Lung (tissue), 12 donors: ENCODE results near the gene SLC35F5. TPM values are rescaled to one million over a fixed set of nuclear protein-coding genes. Genes with fewer than 3 reads are reported as not detected.

Source experiments
- ATAC-seq: fragments of 200-7000 bp; cut with Tn5 transposase; one replicate; pipeline ENCODE4 v1.9.1; 2020; ENCODE audit warnings: moderate number of reproducible peaks; ENCODE audit not compliant: insufficient read depth, low FRiP score
- DNase-seq, 3 donors: peaks; one replicate each; pipeline ENCODE4 v3.0.0-alpha.2; 2013 to 2017
- H3K27ac ChIP-seq, 2 donors: one replicate each; pipeline ENCODE4 v1.5.1; 2013; ENCODE audit warnings: mild to moderate bottlenecking in 2 of 2, moderate library complexity in 2 of 2, control low read depth in 1 of 2, inconsistent platforms in 1 of 2, low read depth in 1 of 2, low read length in 1 of 2
- H3K27me3 ChIP-seq, 3 donors: one replicate each; pipeline ENCODE4 v1.5.1; 2013; ENCODE audit warnings: low read length in 2 of 3; ENCODE audit not compliant: control insufficient read depth in 3 of 3, insufficient read depth in 3 of 3
- H3K36me3 ChIP-seq, 4 donors: one replicate each; pipeline ENCODE4 v1.5.1; 2013; ENCODE audit warnings: low read length in 4 of 4, mild to moderate bottlenecking in 1 of 4, moderate library complexity in 1 of 4; ENCODE audit not compliant: control insufficient read depth in 4 of 4, insufficient read depth in 4 of 4
- H3K4me1 ChIP-seq, 5 donors: one replicate each; pipeline ENCODE4 v1.5.1; 2013; ENCODE audit warnings: low read length in 5 of 5, mild to moderate bottlenecking in 2 of 5, moderate library complexity in 1 of 5; ENCODE audit not compliant: control insufficient read depth in 5 of 5, insufficient read depth in 5 of 5
- H3K4me3 ChIP-seq: one replicate; pipeline ENCODE4 v1.5.1; 2013; ENCODE audit warnings: mild to moderate bottlenecking, control low read depth, moderate library complexity
- H3K9ac ChIP-seq, 2 donors: one replicate each; pipeline ENCODE4 v1.5.1; 2013; ENCODE audit warnings: low read length in 2 of 2, control low read depth in 1 of 2; ENCODE audit not compliant: insufficient read depth in 1 of 2
- H3K9me3 ChIP-seq, 4 donors: one replicate each; pipeline ENCODE4 v1.5.1; 2013; ENCODE audit warnings: low read length in 3 of 4, mild to moderate bottlenecking in 1 of 4, moderate library complexity in 1 of 4; ENCODE audit not compliant: control insufficient read depth in 4 of 4, insufficient read depth in 3 of 4
- WGBS, 2 donors: extraction: QIAGEN DNeasy Blood & Tissue Kit; methylation state at CpG; one replicate each; pipeline ENCODE4 v1.1.7; 2013; 5-methylcytosine and 5-hydroxymethylcytosine counted together
- polyA plus RNA-seq, 2 donors: library from polyadenylated mRNA; stranded (reverse); fragments of 200-250 nt; gene quantifications; one replicate each; pipeline ENCODE4 v1.2.1, GENCODE V29; 2013
- total RNA-seq, 2 donors: library from RNA; depleted of rRNA in 1 of 2; stranded (reverse); fragments of >200 nt in 1 of 2; gene quantifications; one replicate each; pipeline ENCODE4 v1.2.1, GENCODE V29; 2014 to 2021
- TF ChIP-seq, protein P1 (sequence below): IDR thresholded peaks from 2 replicates; pipeline ENCODE4 v1.5.1; 2012; ENCODE audit warnings: mild to moderate bottlenecking; ENCODE audit errors: control extremely low read depth, extremely low read depth
- donor health status: control.
- donor health status: control.
- donor health status: Bipolar disorder and iron deficiency.
- donor health status: healthy.
- donor health status: DM: yes; HTN: yes; CAD: no.

Gene SLC35F5
- total and polyA plus RNA-seq, 4 donors, result 17.8 to 216 (median 37.9) TPM

DNA sequence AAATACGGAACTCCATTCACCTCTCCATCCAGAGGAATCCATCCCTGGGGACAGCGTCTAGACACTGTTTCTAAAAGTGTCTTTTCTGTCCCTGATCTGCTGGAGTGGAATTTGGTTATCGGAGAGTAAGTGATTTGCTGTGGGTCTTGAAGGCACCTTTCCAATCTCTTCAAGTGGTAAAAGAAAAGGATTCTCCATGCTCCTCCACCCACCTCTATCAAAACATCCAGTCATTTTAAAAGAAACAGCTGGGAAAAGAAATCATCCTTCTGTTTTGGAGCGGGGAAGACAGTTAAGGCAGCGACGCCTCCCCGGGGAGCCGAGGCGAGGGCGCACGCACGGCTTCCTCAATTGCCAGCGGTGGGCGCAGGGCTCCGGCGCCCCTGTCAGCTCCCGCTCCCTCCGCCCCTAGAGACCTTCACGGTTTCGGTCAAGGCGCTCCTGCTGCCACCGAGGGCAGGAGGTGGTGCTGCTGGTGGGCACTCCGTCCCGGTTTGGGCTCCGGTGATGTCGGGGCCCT, 547 bp downstream of the SLC35F5 start:
- Histone ChIP-seq H3K27me3 (no peaks in the 10 kb centered on the region), H3K4me1 (peaks cover 0 to 20% (median 2%) of the 10 kb centered on the region in 5 donors), H3K9me3 (no peaks in the 10 kb centered on the region), H3K9ac (peak overlapping the region; percentile 84 to 88), H3K4me3 (peak overlapping the region; percentile 92), H3K36me3 (peaks cover under 1 to 9% (median 4%) of the 10 kb centered on the region in 4 donors), H3K27ac (peak overlapping the region; percentile 88 to 97)
- WGBS, 2 donors, result 0% methylated on average over 23 to 26 of the region's 26 CpGs
- DNase-seq, result peak; percentile 15 to 71 (median 44)
- TF ChIP-seq, protein P1, sequence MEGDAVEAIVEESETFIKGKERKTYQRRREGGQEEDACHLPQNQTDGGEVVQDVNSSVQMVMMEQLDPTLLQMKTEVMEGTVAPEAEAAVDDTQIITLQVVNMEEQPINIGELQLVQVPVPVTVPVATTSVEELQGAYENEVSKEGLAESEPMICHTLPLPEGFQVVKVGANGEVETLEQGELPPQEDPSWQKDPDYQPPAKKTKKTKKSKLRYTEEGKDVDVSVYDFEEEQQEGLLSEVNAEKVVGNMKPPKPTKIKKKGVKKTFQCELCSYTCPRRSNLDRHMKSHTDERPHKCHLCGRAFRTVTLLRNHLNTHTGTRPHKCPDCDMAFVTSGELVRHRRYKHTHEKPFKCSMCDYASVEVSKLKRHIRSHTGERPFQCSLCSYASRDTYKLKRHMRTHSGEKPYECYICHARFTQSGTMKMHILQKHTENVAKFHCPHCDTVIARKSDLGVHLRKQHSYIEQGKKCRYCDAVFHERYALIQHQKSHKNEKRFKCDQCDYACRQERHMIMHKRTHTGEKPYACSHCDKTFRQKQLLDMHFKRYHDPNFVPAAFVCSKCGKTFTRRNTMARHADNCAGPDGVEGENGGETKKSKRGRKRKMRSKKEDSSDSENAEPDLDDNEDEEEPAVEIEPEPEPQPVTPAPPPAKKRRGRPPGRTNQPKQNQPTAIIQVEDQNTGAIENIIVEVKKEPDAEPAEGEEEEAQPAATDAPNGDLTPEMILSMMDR, result no peak
- ATAC-seq, result peak; percentile 61

DNA sequence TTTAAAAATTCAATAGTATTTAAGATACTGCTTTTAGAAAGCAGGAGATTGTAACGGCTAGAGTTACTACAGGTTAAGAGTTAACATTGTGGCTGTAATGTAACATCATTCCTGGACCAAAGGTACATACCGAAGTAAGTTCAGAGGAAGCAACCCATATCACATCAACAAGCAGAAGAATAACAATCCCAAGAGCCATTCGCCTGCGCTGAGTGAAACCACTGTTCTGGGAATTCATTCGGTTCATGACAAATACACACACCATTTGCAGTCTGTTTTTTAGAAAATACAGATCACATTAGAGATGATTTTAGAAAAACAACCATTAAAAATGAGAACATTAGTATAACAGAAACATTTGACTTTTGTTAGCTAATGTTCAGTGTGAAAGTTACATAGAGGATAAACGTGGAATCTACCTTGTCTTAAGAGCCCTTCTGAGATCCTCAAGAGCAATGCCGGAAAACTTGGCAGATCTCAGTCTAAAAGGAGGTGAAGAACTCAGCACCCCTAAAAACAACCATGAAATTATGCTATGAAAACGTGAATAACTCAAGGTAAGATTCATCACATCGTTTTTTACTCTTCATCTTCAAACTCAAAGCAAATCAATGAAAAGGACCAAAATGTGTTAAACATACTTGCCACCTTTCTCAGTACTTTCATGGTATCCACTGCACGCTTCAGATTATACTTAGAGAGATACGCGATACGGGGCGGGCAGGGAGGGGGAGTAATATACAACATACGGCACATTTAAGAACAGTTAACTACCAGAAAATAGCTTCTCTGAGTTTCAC, 1.2 kb downstream of the SLC35F5 start:
- TF ChIP-seq, protein P1, result no peak
- peak in 1 of 3 donors; percentile 21 for DNase-seq
- no peak for ATAC-seq
- H3K27ac ChIP-seq, result peak overlapping the region in 1 of 2 donors; percentile 88
- H3K9me3 ChIP-seq, result no peaks in the 10 kb centered on the region
- H3K4me3 ChIP-seq, result peak overlapping the region; percentile 92
- H3K27me3 ChIP-seq, result no peaks in the 10 kb centered on the region
- peak overlapping the region; percentile 84 to 88 for H3K9ac ChIP-seq
- WGBS, 2 donors, result 17 to 24% methylated on average over 15 of the region's 15 CpGs
- H3K4me1 ChIP-seq, result peaks cover 0 to 20% (median 2%) of the 10 kb centered on the region in 5 donors
- peaks cover 5 to 16% (median 10%) of the 10 kb centered on the region in 4 donors for H3K36me3 ChIP-seq

DNA sequence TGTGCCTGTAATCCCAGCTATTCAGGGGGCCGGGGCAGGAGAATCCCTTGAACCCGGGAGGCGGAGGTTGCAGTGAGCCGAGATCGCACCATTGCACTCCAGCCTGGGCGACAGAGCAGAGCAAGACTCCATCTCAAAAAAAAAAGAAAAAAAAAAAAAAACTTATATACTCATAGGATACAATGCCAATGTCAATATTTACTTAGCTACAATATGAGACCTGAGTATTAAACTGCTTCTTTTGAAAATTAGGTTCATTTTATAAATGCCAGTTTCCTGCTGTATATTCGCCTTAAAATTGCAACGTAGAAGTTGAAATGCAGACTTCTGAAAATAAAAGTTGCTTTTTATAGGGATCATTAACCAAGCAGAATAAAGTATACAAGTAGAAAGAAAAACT, 2.3 kb downstream of the SLC35F5 start:
- TF ChIP-seq, protein P1, result no peak
- Histone ChIP-seq H3K27me3 (no peaks in the 10 kb centered on the region), H3K4me3 (no peak overlapping the region), H3K4me1 (peaks cover 0 to 20% (median 2%) of the 10 kb centered on the region in 5 donors), H3K27ac (no peak overlapping the region), H3K36me3 (peaks cover 6 to 17% (median 12%) of the 10 kb centered on the region in 4 donors), H3K9ac (peak overlapping the region in 1 of 2 donors; percentile 84), H3K9me3 (no peaks in the 10 kb centered on the region)
- DNase-seq (no peak), ATAC-seq (no peak)
- 85 to 91% methylated on average over 8 of the region's 8 CpGs for WGBS, 2 donors
